ENCODE results near the gene GJA4.
"Not testable (repeated sequence)": the region's sequence is repeated elsewhere in the genome, so short reads cannot be mapped to it uniquely, and the experiment has no call there.

Gene GJA4

GRCh38 chr1:34803770-34804169, 11.0 kb downstream of the GJA4 start:
- no peak for DNase-seq (ENCODE audit: insufficient read length, low spot score)
- TF ChIP-seq SPI1 (IDR thresholded peaks at IDR 0.05; ENCODE audit: low read depth, low read length) (no peak), POLR2A (IDR thresholded peaks at IDR 0.05; ENCODE audit: low read depth, low read length) (no peak), POLR2AphosphoS5 (IDR thresholded peaks at IDR 0.05; ENCODE audit: low read depth, low read length) (no peak), PAX5 (IDR thresholded peaks at IDR 0.05; ENCODE audit: insufficient read depth, low read length, severe bottlenecking) (no peak), TAF1 (IDR thresholded peaks at IDR 0.05; ENCODE audit: low read depth, low read length) (no peak), POU2F2 (IDR thresholded peaks at IDR 0.05; ENCODE audit: low read depth, low read length) (no peak)
- no peak for FAIRE-seq

GRCh38 chr1:34806396-34806795, 13.6 kb downstream of the GJA4 start:
- FAIRE-seq, result no peak
- no peak for TF ChIP-seq TAF1 (IDR thresholded peaks at IDR 0.05; ENCODE audit: low read depth, low read length)
- no peak for TF ChIP-seq POLR2A (IDR thresholded peaks at IDR 0.05; ENCODE audit: low read depth, low read length)
- no peak for TF ChIP-seq SPI1 (IDR thresholded peaks at IDR 0.05; ENCODE audit: low read depth, low read length)
- no peak for TF ChIP-seq POU2F2 (IDR thresholded peaks at IDR 0.05; ENCODE audit: low read depth, low read length)
- TF ChIP-seq PAX5 (IDR thresholded peaks at IDR 0.05; ENCODE audit: insufficient read depth, low read length, severe bottlenecking), result no peak
- no peak for TF ChIP-seq POLR2AphosphoS5 (IDR thresholded peaks at IDR 0.05; ENCODE audit: low read depth, low read length)
- no peak for DNase-seq (ENCODE audit: insufficient read length, low spot score)

GRCh38 chr1:34808051-34808810, 15.4 kb downstream of the GJA4 start:
- TF ChIP-seq POLR2A (IDR thresholded peaks at IDR 0.05; ENCODE audit: low read depth, low read length) (no peak), PAX5 (IDR thresholded peaks at IDR 0.05; ENCODE audit: insufficient read depth, low read length, severe bottlenecking) (no peak), TAF1 (IDR thresholded peaks at IDR 0.05; ENCODE audit: low read depth, low read length) (no peak), POLR2AphosphoS5 (IDR thresholded peaks at IDR 0.05; ENCODE audit: low read depth, low read length) (no peak), SPI1 (IDR thresholded peaks at IDR 0.05; ENCODE audit: low read depth, low read length) (no peak), POU2F2 (IDR thresholded peaks at IDR 0.05; ENCODE audit: low read depth, low read length) (no peak)
- DNase-seq (ENCODE audit: insufficient read length, low spot score) (no peak), FAIRE-seq (no peak)

- not testable (repeated sequence) for FAIRE-seq; DNase-seq (ENCODE audit: insufficient read length, low spot score)
These were observed 18.0 kb downstream of the GJA4 start for GRCh38 chr1:34810781-34811180.

DNA sequence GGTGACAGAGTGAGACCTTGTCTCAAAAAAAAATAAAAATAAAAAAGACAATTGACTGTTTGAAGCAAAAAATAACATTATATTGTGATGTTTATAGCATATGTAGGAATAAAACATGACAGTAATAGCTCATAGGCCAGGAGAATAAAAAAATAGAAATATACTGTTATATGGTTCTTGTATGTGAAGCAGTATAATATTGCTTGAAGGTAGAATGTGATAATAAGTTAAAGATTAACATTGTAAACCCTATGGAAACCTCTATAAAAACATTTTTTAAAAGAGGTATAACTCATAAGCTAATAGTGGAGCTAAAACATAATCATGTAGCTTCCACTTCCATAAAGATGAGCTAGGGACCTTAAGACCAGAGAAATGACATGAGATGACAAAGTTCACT, 23.5 kb downstream of the GJA4 start:
- TF ChIP-seq POU2F2 (IDR thresholded peaks at IDR 0.05; ENCODE audit: low read depth, low read length) (no peak), TAF1 (IDR thresholded peaks at IDR 0.05; ENCODE audit: low read depth, low read length) (no peak), POLR2AphosphoS5 (IDR thresholded peaks at IDR 0.05; ENCODE audit: low read depth, low read length) (no peak), PAX5 (IDR thresholded peaks at IDR 0.05; ENCODE audit: insufficient read depth, low read length, severe bottlenecking) (no peak), POLR2A (IDR thresholded peaks at IDR 0.05; ENCODE audit: low read depth, low read length) (no peak), SPI1 (IDR thresholded peaks at IDR 0.05; ENCODE audit: low read depth, low read length) (no peak)
- FAIRE-seq, result no peak
- no peak for DNase-seq (ENCODE audit: insufficient read length, low spot score)

- DNase-seq (ENCODE audit: insufficient read length, low spot score), result no peak
- TF ChIP-seq SPI1 (IDR thresholded peaks at IDR 0.05; ENCODE audit: low read depth, low read length) (no peak), TAF1 (IDR thresholded peaks at IDR 0.05; ENCODE audit: low read depth, low read length) (no peak), POLR2AphosphoS5 (IDR thresholded peaks at IDR 0.05; ENCODE audit: low read depth, low read length) (no peak), POU2F2 (IDR thresholded peaks at IDR 0.05; ENCODE audit: low read depth, low read length) (no peak)
- FAIRE-seq, result no peak
These were observed 24.0 kb downstream of the GJA4 start for GRCh38 chr1:34816778-34817177.

- not testable (repeated sequence) for FAIRE-seq; DNase-seq (ENCODE audit: insufficient read length, low spot score)
These were observed 26.1 kb downstream of the GJA4 start for GRCh38 chr1:34818862-34819261.

DNA sequence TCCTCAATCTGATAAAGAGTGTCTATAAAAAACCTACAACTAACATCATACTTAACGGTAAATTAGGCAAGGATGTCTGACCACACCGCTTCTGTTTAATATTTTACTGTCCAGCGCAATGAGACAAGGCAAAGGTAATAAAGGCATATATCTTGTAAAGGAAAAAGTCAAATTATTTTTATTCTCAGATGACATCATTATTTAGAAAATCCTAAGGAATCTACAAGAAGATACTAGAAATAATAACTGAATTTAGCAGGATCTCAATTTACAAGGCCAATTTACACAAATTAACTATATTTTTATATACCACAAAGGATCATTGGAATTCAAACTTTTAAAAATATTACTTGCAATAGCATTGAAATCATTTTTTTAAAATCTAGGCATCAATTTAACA, 29.4 kb downstream of the GJA4 start:
- no peak for DNase-seq (ENCODE audit: insufficient read length, low spot score)
- TF ChIP-seq POLR2A (IDR thresholded peaks at IDR 0.05; ENCODE audit: low read depth, low read length), result no peak
- TF ChIP-seq TAF1 (IDR thresholded peaks at IDR 0.05; ENCODE audit: low read depth, low read length), result no peak
- TF ChIP-seq PAX5 (IDR thresholded peaks at IDR 0.05; ENCODE audit: insufficient read depth, low read length, severe bottlenecking), result no peak
- TF ChIP-seq POU2F2 (IDR thresholded peaks at IDR 0.05; ENCODE audit: low read depth, low read length), result no peak
- FAIRE-seq, result no peak

GRCh38 chr1:34824817-34825454, 32.1 kb downstream of the GJA4 start:
- TF ChIP-seq POLR2AphosphoS5 (IDR thresholded peaks at IDR 0.05; ENCODE audit: low read depth, low read length) (no peak), TAF1 (IDR thresholded peaks at IDR 0.05; ENCODE audit: low read depth, low read length) (no peak), POU2F2 (IDR thresholded peaks at IDR 0.05; ENCODE audit: low read depth, low read length) (no peak), POLR2A (IDR thresholded peaks at IDR 0.05; ENCODE audit: low read depth, low read length) (no peak), SPI1 (IDR thresholded peaks at IDR 0.05; ENCODE audit: low read depth, low read length) (no peak), PAX5 (IDR thresholded peaks at IDR 0.05; ENCODE audit: insufficient read depth, low read length, severe bottlenecking) (no peak)
- no peak for FAIRE-seq

DNA sequence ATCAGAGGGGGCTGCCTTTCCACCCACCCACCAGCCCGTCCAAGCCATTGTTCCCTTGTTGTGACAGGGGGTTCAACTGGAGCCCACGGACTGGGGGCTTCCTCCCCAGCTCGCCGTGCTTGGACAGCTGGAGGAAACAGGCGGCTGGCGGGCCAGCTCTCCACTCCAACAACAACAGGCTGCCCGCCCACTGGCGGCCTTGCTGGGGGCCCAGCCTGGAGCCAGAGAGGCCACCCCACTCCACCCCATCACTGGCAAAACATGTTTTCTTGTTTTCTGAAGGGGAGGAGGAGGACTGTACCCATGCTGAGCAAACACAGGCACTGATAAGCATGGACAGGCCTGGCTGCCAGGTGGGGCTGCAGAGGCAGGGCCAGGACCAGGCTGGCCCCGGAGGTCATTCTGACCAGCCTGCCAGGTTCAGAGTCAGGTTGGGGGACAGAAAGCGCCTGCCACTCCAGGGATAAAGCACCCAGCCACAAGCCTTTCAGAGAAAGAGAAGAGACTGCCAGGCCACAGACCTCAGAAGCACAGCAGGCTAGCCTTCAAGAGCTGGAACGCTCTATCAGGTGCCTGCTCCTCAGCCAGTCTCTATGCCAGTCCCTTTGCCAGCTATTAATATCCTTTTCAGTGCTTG, 32.8 kb downstream of the GJA4 start:
- FAIRE-seq (no peak), DNase-seq (ENCODE audit: insufficient read length, low spot score) (no peak)
- TF ChIP-seq PAX5 (IDR thresholded peaks at IDR 0.05; ENCODE audit: insufficient read depth, low read length, severe bottlenecking), result no peak
- TF ChIP-seq POU2F2 (IDR thresholded peaks at IDR 0.05; ENCODE audit: low read depth, low read length), result no peak
- TF ChIP-seq POLR2AphosphoS5 (IDR thresholded peaks at IDR 0.05; ENCODE audit: low read depth, low read length), result no peak
- TF ChIP-seq TAF1 (IDR thresholded peaks at IDR 0.05; ENCODE audit: low read depth, low read length), result no peak
- no peak for TF ChIP-seq POLR2A (IDR thresholded peaks at IDR 0.05; ENCODE audit: low read depth, low read length)
- TF ChIP-seq SPI1 (IDR thresholded peaks at IDR 0.05; ENCODE audit: low read depth, low read length), result no peak

More at GRCh38 chr1:34824817-34825454, 32.1 kb downstream of the GJA4 start:
- no peak for DNase-seq (ENCODE audit: insufficient read length, low spot score)
